Panc1 (cell line): ENCODE results near the gene NDRG2.

ENCODE experiments used
- SIN3A ChIP-seq: IDR thresholded peaks from 2 replicates; pipeline ENCODE4 v1.6.1; 2012; ENCODE audit warnings: low read depth, mild to moderate bottlenecking, low read length, moderate library complexity, borderline replicate concordance; ENCODE audit not compliant: insufficient read depth
- TF ChIP-seq, protein P1 (sequence below): fragments of 450-650 bp; IDR thresholded peaks from 2 replicates; pipeline ENCODE4 v1.5.1; 2017; ENCODE audit warnings: mild to moderate bottlenecking
- TF ChIP-seq, protein P2 (sequence below), 2 experiments: IDR thresholded peaks; 2 replicates each; pipeline ENCODE4 v1.6.1; 2011 to 2012; ENCODE audit warnings: low read depth in 2 of 2, control low read depth in 1 of 2, low read length in 1 of 2, mild to moderate bottlenecking in 1 of 2, moderate library complexity in 1 of 2; ENCODE audit not compliant: insufficient read depth in 1 of 2

DNA sequence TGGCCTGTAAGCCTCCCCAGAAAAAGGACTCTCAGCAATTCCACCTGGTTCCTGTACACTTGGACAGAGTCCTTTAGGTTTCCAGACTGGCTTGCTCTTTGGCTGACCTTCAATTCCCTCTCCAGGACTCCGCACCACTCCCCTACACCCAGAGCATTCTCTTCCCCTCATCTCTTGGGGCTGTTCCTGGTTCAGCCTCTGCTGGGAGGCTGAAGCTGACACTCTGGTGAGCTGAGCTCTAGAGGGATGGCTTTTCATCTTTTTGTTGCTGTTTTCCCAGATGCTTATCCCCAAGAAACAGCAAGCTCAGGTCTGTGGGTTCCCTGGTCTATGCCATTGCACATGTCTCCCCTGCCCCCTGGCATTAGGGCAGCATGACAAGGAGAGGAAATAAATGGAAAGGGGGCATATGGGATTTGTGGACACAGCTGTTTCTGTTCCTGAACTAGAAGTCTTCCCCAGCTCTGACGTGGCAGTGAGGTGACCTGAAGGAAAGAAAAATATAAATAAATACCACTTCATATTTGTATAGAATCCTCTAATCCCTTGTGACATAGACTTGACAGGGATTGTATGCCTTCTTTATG, 18.6 kb upstream of the NDRG2 start:
- TF ChIP-seq, protein P1, sequence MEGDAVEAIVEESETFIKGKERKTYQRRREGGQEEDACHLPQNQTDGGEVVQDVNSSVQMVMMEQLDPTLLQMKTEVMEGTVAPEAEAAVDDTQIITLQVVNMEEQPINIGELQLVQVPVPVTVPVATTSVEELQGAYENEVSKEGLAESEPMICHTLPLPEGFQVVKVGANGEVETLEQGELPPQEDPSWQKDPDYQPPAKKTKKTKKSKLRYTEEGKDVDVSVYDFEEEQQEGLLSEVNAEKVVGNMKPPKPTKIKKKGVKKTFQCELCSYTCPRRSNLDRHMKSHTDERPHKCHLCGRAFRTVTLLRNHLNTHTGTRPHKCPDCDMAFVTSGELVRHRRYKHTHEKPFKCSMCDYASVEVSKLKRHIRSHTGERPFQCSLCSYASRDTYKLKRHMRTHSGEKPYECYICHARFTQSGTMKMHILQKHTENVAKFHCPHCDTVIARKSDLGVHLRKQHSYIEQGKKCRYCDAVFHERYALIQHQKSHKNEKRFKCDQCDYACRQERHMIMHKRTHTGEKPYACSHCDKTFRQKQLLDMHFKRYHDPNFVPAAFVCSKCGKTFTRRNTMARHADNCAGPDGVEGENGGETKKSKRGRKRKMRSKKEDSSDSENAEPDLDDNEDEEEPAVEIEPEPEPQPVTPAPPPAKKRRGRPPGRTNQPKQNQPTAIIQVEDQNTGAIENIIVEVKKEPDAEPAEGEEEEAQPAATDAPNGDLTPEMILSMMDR: no peak
- TF ChIP-seq, protein P2, sequence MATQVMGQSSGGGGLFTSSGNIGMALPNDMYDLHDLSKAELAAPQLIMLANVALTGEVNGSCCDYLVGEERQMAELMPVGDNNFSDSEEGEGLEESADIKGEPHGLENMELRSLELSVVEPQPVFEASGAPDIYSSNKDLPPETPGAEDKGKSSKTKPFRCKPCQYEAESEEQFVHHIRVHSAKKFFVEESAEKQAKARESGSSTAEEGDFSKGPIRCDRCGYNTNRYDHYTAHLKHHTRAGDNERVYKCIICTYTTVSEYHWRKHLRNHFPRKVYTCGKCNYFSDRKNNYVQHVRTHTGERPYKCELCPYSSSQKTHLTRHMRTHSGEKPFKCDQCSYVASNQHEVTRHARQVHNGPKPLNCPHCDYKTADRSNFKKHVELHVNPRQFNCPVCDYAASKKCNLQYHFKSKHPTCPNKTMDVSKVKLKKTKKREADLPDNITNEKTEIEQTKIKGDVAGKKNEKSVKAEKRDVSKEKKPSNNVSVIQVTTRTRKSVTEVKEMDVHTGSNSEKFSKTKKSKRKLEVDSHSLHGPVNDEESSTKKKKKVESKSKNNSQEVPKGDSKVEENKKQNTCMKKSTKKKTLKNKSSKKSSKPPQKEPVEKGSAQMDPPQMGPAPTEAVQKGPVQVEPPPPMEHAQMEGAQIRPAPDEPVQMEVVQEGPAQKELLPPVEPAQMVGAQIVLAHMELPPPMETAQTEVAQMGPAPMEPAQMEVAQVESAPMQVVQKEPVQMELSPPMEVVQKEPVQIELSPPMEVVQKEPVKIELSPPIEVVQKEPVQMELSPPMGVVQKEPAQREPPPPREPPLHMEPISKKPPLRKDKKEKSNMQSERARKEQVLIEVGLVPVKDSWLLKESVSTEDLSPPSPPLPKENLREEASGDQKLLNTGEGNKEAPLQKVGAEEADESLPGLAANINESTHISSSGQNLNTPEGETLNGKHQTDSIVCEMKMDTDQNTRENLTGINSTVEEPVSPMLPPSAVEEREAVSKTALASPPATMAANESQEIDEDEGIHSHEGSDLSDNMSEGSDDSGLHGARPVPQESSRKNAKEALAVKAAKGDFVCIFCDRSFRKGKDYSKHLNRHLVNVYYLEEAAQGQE (IDR thresholded peaks at IDR 0.05; ENCODE audit: insufficient read depth in 1 of 2, low read depth in 2 of 2, low read length in 1 of 2): no peak
- TF ChIP-seq SIN3A: no peak
